VCaP (cell line): ENCODE measurements around the gene RBFOX1.

Experiments
- H3K27ac ChIP-seq: fragments of 450-650 bp; 2 replicates; pipeline ENCODE4 v1.5.1; 2017
- TF ChIP-seq, protein P1 (sequence below): fragments of 450-650 bp; conservative IDR thresholded peaks from 2 replicates; pipeline ENCODE4 v1.5.1; 2017; ENCODE audit warnings: mild to moderate bottlenecking, moderate library complexity

Gene RBFOX1

GRCh38 chr16:7590934-7591333 lies 258.3 kb downstream of the RBFOX1 start:
- TF ChIP-seq, protein P1, sequence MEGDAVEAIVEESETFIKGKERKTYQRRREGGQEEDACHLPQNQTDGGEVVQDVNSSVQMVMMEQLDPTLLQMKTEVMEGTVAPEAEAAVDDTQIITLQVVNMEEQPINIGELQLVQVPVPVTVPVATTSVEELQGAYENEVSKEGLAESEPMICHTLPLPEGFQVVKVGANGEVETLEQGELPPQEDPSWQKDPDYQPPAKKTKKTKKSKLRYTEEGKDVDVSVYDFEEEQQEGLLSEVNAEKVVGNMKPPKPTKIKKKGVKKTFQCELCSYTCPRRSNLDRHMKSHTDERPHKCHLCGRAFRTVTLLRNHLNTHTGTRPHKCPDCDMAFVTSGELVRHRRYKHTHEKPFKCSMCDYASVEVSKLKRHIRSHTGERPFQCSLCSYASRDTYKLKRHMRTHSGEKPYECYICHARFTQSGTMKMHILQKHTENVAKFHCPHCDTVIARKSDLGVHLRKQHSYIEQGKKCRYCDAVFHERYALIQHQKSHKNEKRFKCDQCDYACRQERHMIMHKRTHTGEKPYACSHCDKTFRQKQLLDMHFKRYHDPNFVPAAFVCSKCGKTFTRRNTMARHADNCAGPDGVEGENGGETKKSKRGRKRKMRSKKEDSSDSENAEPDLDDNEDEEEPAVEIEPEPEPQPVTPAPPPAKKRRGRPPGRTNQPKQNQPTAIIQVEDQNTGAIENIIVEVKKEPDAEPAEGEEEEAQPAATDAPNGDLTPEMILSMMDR, result no peak

GRCh38 chr16:7596308-7596707 lies 263.7 kb downstream of the RBFOX1 start:
- TF ChIP-seq, protein P1, result no peak
- H3K27ac ChIP-seq, result no peak overlapping the region

More at GRCh38 chr16:7590934-7591333, 258.3 kb downstream of the RBFOX1 start:
- no peak overlapping the region for H3K27ac ChIP-seq

- no peak overlapping the region for H3K27ac ChIP-seq
- TF ChIP-seq, protein P1, result no peak
Measured at GRCh38 chr16:7597677-7598076, 265.0 kb downstream of the RBFOX1 start.

GRCh38 chr16:7601100-7601499 lies 268.5 kb downstream of the RBFOX1 start:
- H3K27ac ChIP-seq, result no peak overlapping the region
- TF ChIP-seq, protein P1, result no peak

GRCh38 chr16:7602291-7602950 lies 269.8 kb downstream of the RBFOX1 start:
- H3K27ac ChIP-seq, result no peak overlapping the region
- TF ChIP-seq, protein P1, result no peak

DNA sequence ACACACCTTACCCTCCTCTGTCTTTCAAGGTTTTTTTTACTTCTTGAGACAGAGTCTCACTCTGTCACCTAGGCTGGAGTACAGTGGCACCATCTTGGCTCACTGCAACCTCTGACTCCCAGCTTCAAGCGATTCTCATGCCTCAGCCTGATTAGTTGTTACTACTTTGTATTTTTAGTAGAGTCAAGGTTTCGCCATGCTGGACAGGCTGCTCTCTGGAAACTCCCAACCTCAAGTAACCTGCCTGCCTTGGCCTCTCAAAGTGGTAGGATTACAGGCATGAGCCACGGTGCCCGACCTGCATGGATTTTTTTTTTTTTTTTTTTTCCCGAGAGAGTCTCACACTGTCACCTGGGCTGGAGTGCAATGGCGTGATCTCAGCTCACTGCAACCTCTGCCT lies 273.2 kb downstream of the RBFOX1 start:
- no peak overlapping the region for H3K27ac ChIP-seq
- TF ChIP-seq, protein P1, result no peak

- TF ChIP-seq, protein P1, result no peak
- no peak overlapping the region for H3K27ac ChIP-seq
Measured at GRCh38 chr16:7612671-7613070, 280.0 kb downstream of the RBFOX1 start.
